ENCODE measurements around the gene KCNQ2. TPM values are rescaled to one million over a fixed set of nuclear protein-coding genes. Genes with fewer than 3 reads are reported as not detected.
"Not testable (repeated sequence)": the region's sequence is repeated elsewhere in the genome, so short reads cannot be mapped to it uniquely, and the experiment has no call there.

The KCNQ2 gene
- total RNA-seq, 1 donor from 2014 or later, result 0.89 TPM

DNA sequence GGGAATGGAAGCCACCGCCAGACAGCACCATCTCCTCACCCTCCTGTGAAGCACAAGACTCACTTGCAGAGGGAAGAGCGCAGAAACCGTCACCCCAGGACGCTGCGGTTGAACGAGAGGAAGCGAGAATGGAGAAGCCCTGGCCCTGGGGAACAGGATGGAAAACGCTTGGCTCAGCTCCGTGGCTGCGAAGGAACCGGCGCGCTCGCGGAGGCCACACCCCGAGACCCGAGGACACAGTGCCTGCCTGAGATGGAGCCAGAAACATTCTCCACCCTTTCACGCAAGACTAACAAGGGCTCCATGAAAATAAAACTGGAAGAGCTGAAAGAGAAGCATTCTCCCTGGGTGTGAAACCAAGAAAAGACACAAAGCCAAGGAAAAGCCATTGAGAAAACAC is 86.0 kb downstream of the KCNQ2 start:
- intact Hi-C loops (cut with DNase I), result no loop called here
- DNase-seq (no peak), ATAC-seq (ENCODE audit: poor library complexity) (no peak)

DNA sequence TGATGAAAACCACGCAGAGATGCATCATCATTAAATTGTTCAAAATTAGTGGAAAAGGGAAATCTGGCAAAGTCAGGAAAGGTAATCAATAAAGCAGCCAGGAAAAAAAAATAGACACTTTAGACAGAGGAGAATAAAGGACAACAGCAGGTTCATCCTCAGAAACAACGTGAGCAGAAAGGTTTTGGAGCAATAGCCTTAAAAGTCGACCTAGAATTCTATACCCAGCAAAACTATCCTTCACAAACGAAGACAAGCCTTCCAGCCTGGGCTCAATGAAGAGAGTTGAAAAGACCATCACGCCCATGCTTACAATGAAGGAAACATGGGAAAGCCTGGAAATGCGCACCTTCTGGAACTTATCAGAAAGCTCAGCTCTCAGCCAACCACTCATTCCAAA is 86.6 kb downstream of the KCNQ2 start:
- intact Hi-C loops (cut with DNase I), result no loop called here
- no peak for DNase-seq
- no peak for ATAC-seq (ENCODE audit: poor library complexity)

DNA sequence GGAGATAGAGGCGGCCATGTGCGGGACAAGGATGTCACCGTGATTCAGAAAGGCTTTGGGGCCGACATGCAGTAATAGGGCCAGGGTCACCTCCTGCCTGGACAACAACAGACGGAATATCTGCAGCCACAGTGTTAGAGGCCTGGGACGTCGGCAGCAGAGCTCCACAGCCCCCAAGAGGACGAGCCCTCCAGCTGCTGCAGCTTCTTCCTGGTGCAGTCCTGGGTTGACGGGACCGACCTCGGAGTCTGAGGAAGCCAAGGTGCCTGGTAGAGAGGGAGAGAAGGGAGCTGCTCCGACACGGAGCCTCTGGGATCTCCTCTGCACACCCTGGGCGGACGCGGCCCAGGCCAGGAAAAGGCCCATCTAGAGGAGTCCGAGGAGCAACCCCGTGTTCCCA is 88.1 kb downstream of the KCNQ2 start:
- ATAC-seq (ENCODE audit: poor library complexity), result no peak
- DNase-seq, result no peak
- intact Hi-C loops (cut with DNase I), result no loop called here

DNA sequence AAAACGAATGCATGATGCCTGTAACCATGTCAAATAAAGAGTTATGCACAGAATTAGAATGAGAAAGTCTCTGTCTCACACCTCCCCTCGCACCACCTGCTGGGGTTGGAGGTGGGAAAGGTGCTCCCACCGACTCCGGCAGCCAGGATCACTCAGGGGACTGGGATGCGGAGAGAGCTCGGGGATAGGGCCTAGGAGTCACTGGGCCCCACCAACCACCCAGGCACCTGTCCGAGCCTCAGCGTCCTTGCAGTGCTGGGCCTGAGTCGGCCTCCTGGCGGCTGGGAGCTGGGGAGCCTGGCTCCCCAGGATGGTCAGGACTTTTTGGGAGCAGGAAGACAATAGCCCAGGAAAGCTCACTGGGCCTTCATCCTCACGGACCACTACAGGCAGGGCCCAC is 88.9 kb downstream of the KCNQ2 start:
- ATAC-seq (ENCODE audit: poor library complexity) (no peak), DNase-seq (no peak)
- intact Hi-C loops (cut with DNase I), result no loop called here

DNA sequence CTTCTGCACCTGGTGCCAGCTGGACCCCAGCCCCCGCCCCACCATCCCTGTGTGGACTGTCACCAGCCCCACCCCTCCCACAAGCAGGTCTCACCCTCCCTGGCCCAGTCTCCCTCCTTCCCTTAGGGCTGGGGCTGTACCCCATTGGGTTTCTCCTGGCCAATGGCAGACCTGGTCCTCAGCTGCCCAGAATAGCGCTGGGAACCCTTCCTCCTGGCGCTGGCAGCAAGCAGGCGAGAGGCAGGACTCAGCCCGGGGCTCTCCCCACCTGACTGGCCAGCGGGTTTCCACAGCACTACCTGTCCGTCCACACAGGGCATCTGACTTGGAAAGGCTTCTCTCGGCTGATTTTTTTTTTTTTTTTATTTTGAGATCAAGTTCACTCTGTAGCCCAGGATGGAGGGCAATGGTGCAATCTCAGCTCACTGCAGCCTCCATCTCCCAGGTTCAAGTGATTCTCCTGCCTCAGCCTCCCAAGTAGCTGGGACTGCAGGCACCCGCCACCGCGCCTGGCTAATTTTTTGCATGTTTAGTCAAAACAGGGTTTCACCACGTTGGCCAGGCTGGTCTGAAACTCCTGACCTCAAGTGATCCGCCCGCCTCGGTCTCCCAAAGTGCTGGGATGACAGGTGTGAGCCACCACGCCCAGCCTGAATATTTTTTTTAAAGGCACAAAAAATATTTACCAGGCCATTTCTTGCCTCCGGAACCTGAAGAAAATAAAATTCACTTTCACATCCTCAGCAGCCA is 89.7 kb downstream of the KCNQ2 start:
- peak; percentile 21 for ATAC-seq (ENCODE audit: poor library complexity)
- intact Hi-C loops (cut with DNase I), result no loop called here

DNA sequence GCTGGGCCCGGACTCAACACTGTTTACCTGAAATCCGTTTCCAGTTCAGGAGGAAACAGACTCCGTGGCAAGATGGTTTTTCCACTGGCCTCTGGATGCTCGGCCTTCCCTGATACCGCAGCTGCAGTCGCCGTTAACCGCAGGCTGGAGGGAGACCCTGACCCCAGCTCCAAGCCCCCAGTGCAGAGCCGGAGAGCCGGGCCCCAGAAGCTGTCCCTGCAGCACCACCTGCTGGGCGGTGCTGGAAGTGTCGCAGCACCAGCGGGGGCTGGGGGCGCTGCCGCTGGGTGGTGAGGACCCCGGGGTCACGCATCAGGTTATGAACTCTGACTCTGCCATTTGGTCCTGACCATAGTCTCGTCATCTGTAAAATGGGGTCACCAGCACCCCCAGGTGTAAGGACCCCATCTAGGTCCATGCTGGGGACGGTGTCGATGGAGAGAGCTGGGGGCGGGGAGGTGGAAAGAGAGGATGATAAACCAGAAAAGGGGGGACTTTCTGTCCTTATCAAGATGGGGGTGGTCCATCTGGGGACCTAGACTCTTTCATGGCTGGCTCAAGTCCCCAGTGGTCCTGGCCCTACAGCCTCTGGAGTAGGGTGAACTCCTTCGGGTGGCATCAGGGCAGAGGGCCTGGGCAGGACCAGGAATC is 90.5 kb downstream of the KCNQ2 start:
- peak; percentile 69 for ATAC-seq (ENCODE audit: poor library complexity)
- DNase-seq, result no peak
- intact Hi-C loops (cut with DNase I), result loop anchor here (1.0 kb wide), 1 partner anchor 73 kb away; no protein-coding TSS in a partner anchor

More for the DNA sequence above, 89.7 kb downstream of the KCNQ2 start:
- DNase-seq, result no peak

DNA sequence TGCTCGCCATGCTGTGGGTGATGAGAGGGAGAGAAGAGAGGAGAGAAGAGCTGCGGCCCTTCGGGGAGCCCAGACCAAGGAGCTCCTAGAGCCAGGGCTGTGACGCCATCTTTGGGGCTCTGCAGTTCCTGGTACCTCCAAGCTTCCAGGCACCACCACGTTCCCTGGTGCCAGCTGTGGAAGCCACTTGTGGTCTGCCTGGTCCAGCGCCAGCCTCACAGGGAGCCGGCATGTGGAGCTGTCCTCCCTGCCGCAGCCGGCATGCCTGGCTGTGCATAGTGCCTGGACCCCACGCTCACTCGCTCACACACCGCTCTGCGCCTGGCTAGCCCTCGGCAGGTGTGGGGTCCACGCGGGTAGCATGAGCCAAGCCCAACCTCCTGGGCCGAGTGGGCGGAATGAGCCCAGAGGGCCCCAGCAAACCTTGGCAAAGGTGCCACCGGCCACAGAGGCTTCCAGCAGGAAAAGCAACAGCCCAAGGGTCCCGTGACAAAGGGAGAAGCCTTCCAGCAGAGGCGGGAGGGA is 92.0 kb downstream of the KCNQ2 start:
- no peak for ATAC-seq (ENCODE audit: poor library complexity)
- DNase-seq, result no peak
- intact Hi-C loops (cut with DNase I), result no loop called here

DNA sequence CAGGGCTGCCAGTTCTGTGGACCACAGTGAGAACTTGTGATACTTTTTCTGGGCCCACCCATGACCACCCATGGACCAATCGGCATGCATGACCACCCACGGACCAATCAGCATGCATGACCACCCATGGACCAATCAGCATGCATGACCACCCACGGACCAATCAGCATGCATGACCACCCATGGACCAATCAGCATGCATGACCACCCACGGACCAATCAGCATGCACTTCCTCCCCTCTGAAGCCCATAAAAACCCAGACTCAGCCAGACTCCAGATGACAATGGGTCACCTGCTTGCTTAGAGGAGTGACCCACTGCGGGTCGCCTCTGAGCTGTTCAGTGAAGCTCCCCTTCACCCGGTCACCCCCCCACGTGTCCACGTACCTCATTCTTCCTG is 92.6 kb downstream of the KCNQ2 start:
- DNase-seq; ATAC-seq (ENCODE audit: poor library complexity); intact Hi-C loops (cut with DNase I): not testable (repeated sequence)

DNA sequence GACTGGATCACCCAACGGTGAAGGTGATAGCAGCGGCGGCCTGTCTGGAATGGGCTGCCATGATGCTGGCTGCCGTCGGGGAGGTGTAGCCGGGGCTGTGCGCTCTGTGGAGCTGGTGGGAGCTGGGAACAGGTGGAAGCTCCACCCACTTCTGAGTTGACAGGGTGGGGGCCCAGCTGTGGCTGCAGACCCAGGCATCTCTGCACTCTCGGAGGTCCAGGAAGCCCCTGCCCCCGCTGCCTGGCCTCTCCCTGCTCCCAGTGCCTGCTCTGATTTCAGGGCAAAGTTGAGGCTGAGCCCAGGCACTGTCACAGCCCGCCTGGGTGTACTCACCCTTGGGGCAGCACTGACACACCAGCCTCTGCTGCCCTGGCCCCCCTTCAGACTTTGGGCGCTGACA is 93.2 kb downstream of the KCNQ2 start:
- DNase-seq, result no peak
- intact Hi-C loops (cut with DNase I), result no loop called here
- no peak for ATAC-seq (ENCODE audit: poor library complexity)

DNA sequence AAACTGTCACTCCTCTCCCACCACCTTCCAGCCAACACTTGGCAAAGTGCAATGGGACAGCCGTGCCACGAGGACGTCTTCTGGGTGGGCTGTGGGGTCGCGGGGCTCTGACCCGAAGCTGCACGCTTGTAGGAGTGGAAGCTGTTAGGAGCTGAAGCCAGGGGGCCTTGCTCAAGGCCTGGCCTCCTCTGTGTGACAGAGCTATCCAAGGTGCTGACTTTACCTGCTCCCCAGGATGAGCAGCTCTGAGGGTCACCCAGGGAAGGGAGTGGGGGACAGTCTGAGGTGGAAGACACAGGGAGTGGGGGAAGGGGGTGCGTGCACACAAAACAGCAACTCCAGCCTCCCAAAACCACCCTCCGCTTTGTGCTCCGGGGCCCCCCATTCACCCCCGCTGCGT is 93.8 kb downstream of the KCNQ2 start:
- intact Hi-C loops (cut with DNase I), result no loop called here
- no peak for ATAC-seq (ENCODE audit: poor library complexity)

DNA sequence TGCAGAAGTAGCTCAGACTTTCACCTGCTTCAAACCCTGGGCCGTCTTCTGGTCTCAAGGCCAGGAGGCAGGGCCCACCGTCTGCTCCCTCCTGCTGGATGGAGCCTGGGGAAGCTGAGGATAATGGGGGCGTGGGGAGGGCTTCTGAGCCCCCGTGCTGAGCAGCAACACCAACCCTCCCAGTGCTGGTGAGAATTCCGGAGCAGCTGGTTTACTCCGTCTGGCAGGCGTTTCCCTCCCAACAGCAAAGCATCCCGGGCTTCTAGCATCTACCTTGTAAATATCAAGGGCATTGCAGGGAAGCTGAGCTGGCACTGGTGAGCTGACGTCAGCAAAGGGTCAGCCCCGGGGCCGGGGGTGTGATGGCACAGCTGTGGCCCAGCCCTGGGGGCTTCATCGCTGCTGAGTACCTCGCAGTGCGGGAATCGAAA is 94.5 kb downstream of the KCNQ2 start:
- intact Hi-C loops (cut with DNase I), result no loop called here
- ATAC-seq (ENCODE audit: poor library complexity), result no peak
- DNase-seq, result no peak

More for the DNA sequence above, 93.8 kb downstream of the KCNQ2 start:
- no peak for DNase-seq

DNA sequence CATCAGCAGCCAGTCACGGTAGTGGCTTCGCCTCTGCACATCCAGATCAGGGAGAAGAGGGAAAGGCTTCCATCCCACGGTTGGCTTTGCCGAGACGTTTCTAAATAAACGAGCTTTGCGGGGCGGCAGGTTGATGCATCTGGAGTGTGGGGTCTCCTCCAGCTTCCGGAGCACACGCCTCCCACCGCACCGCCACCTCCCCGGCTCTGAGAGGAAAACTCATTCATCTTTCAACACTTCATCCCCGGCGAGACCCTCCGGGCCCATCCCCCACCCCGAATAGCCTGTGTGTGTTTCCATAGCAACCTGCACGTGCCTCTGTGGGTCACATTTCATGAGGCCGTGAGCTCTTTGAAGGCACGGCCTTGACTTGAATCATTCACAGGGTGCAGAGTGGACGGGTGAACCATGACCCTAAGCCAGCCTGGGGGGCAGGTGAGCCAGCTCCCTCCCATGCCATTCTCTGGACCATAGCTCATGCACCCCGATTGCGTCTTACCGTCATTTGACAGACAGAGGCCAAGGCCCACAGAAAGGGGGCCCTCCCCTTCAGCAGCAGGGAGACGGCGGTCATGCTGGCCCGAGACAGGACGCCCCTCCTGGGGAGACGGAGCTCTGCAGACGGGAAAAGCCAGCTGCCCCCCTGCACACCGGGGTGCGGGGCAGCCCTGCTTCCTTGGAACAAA is 95.1 kb downstream of the KCNQ2 start:
- no peak for DNase-seq
- intact Hi-C loops (cut with DNase I), result no loop called here
- no peak for ATAC-seq (ENCODE audit: poor library complexity)

DNA sequence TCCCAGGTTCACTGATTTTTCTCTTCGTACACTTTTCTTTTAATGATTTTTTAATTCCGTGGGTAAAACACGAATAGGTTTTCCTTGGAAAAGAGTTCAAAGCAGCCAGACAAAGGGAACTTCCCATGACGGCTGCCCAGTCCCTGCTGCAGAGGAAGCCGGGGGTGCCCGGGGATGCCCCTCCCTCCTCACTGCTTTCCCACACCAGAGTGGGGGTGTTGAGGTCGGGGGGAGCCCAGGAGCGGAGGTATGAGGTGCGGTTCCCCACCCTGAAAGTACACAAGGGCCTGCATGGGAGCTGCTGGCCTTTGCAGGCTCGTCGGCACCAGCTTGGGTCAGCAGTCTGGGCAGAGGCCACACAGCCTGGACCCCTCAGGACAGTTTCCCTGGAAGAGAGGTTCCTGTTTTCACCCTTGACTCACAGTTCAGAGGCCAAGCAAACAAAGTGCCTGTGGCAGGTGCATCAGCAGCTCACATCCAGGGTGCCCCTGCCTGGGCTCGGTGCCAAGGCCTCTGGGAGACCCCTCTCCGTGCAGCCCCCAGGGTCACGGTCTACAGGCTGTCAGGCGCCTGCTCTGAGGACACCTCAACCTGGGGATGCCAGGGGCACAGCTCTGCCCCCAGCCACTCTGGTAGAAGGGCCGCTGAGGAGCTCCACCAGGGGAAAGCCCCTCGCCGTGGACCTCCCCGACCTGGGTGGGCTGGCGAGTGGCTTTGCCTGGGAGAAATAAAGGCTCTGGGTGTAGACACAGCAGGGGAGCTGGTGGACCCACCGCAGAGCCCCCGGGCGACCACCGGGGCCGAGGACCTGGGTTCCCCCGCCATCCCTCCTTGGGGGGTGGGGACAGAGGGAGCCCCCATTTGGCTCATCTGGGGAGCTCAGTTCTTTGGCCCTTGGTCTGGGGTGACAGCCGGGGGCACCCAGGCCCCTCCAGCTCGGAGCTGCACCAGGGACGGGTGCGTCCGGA is 95.9 kb downstream of the KCNQ2 start:
- DNase-seq, result no peak
- ATAC-seq (ENCODE audit: poor library complexity), result no peak
- intact Hi-C loops (cut with DNase I), result no loop called here

DNA sequence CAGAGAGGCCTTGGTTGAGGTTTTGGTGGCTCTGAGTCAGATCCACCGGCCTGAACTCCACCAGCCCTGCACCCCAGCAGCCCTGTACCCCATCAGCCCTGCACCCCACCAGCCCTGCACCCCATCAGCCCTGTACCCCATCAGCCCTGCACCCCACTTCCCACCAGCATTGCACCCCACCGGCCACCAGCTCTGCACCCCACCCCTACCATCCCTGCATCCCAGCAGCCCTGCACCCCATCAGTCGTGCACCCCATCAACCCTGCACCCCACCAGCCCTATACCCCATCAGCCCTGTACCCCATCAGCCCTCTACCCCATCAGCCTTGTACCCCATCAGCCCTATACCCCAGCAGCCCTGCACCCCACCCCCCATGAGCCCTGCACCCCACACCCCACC is 97.0 kb downstream of the KCNQ2 start:
- DNase-seq, result no peak

DNA sequence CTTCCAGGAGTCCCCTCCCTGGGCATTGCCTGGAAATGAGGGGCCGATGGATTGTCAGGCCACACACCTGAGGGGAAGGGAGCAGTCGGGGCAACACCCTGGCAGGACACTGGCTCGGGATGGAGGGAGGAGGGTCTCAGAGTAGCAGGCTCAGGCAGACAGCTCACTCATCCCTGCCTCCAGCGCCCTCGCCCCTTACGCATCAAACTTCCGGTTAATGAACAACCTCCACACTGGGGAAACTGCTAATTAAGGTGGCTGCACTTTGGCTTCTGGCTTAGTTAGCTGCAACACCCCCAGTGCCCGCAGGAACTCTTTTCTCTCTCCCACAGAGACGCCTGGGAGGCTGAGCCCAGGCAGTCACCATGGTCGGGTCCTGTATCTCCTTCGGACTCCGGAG is 98.0 kb downstream of the KCNQ2 start:
- DNase-seq (no peak), ATAC-seq (ENCODE audit: poor library complexity) (no peak)
- intact Hi-C loops (cut with DNase I), result no loop called here

More for the DNA sequence above, 97.0 kb downstream of the KCNQ2 start:
- intact Hi-C loops (cut with DNase I), result no loop called here
- no peak for ATAC-seq (ENCODE audit: poor library complexity)

DNA sequence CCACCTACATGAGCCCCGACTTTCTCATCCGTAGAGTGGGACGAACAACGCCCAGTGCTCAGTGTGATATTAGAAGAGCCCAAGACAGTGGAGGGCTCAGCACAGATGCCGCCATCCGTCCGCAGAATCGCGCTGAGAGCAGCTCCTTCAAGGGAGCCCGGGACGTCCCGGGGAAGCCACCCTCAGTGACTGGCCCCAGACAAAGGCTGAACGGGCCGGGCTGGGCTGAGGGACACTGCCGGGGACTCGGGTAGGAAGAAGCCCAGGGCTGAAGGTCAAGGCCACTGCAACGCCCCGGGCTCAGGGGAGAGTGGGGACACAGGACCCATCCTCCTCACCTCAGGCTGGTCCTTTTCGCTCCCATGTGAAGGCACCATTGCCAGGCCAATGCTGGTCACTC is 98.5 kb downstream of the KCNQ2 start:
- ATAC-seq (ENCODE audit: poor library complexity), result no peak
- intact Hi-C loops (cut with DNase I), result no loop called here
- DNase-seq, result no peak

DNA sequence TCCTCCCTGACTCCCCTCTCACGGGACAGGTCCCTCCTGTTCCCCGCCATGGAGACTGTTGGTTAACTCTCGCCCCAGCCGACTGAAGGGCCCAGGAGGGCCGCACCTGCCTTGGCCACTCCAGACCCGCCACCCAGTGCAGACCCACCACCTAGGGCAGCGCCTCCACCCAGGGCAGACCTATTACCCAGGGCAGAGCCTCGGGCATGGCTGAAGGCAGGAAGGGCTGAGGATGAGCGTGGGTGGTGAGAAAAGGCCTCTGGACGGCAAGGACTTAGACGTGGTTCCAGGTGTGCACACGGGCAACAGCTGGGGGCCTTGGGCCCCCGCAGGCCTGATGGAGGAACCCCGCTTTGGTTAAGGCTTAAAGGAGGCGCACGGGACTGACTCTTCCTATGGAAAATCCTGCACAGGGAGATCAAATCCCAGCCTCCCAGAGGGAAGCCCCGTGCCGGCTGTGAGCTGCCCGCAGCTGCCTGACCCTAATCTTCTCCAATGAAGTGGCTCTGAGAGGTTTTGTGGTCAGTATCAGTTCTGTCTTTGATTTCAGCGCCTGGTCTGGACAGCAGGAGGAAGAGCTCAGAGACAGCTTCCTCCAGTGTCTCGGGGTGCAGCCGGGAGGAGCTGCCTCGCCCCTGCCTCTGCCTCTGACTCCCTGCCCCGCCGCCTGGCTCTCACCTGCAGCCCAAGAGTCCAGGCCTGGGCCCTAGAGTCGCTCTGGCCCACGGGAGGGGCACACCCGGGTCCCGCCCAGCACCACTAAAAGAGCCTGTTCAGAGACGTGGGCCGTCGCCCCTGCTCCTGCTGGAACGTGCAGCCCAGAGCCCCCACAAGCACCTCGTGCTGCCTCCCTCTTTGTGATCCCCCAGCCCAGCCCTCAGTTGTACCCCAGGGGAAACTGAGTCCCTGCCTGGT is 99.2 kb downstream of the KCNQ2 start:
- intact Hi-C loops (cut with DNase I), result no loop called here
- no peak for ATAC-seq (ENCODE audit: poor library complexity)

More for the DNA sequence above, 99.2 kb downstream of the KCNQ2 start:
- no peak for DNase-seq

Data from Right ventricle myocardium superior (tissue), 1 donor.